GM12874 (cell line): Measurements from ENCODE around the gene THAP12.
A peak's percentile ranks its signal among the peaks of the same experiment; 100 is the strongest.

ENCODE experiments used
- CTCF ChIP-seq: IDR thresholded peaks from 2 replicates; pipeline ENCODE4 v1.5.1; 2011; ENCODE audit warnings: low read depth, mild to moderate bottlenecking, control low read depth, low read length, moderate library complexity; ENCODE audit not compliant: insufficient read depth

Gene THAP12

GRCh38 chr11:76380977-76381719 is at the start of gene THAP12, which contains the start of gene GVQW3:
Gene THAP12 (minus strand): TSS chr11:76381132. CDS start chr11:76380836, 296 bp downstream.
Gene GVQW3 (plus strand): TSS chr11:76381323. CDS start chr11:76381829, 506 bp downstream.
- peak; percentile 29; the same call in 1 of the 2 replicates for TF ChIP-seq CTCF

- no peak for TF ChIP-seq CTCF
Measured at GRCh38 chr11:76426660-76427059, 45.7 kb upstream of the THAP12 start.

GRCh38 chr11:76424891-76425290 is 44.0 kb upstream of the THAP12 start:
- no peak for TF ChIP-seq CTCF

GRCh38 chr11:76424379-76424778 is 43.4 kb upstream of the THAP12 start:
- TF ChIP-seq CTCF: no peak

GRCh38 chr11:76419896-76420295 is 39.0 kb upstream of the THAP12 start:
- peak; percentile 63 for TF ChIP-seq CTCF

- TF ChIP-seq CTCF: no peak
Measured at GRCh38 chr11:76415073-76415472, 34.1 kb upstream of the THAP12 start.

- TF ChIP-seq CTCF: no peak
Measured at GRCh38 chr11:76410851-76411357, 30.0 kb upstream of the THAP12 start.
